GM06990 (cell line): ENCODE data around the gene S100G.

ENCODE experiments used
- DNase-seq: peaks from one replicate; pipeline ENCODE4 v3.0.0-alpha.2; 2011; ENCODE audit not compliant: insufficient read length; ENCODE audit errors: extremely low read depth
- H3K27me3 ChIP-seq: replicated peaks from 2 replicates; pipeline ENCODE4 v1.6.0; 2011; ENCODE audit warnings: low read length; ENCODE audit not compliant: control insufficient read depth, insufficient read depth
- H3K36me3 ChIP-seq: 2 replicates; pipeline ENCODE4 v1.5.1; 2011; ENCODE audit warnings: low read length; ENCODE audit not compliant: control insufficient read depth, insufficient read depth
- H3K4me3 ChIP-seq: replicated peaks from 2 replicates; pipeline ENCODE4 v1.5.1; 2011; ENCODE audit warnings: low read depth, mild to moderate bottlenecking, control low read depth, low read length
- CTCF ChIP-seq: IDR thresholded peaks from 2 replicates; pipeline ENCODE4 v1.5.1; 2011; ENCODE audit warnings: low read length, control low read depth, mild to moderate bottlenecking, inconsistent platforms; ENCODE audit not compliant: insufficient read depth, poor library complexity, severe bottlenecking

S100G gene

GRCh38 chrX:16683007-16683664, 33.2 kb downstream of the S100G start:
- no peaks in the 10 kb centered on the region; the same call in 1 of the 2 replicates for H3K36me3 ChIP-seq

GRCh38 chrX:16687514-16687913, 37.6 kb downstream of the S100G start:
- no peak for DNase-seq
- no peak overlapping the region for H3K4me3 ChIP-seq
- peaks cover 2% of the 10 kb centered on the region; the same call in 1 of the 2 replicates for H3K36me3 ChIP-seq
- no peak for TF ChIP-seq CTCF
- H3K27me3 ChIP-seq, result no peaks in the 10 kb centered on the region

More at GRCh38 chrX:16683007-16683664, 33.2 kb downstream of the S100G start:
- H3K27me3 ChIP-seq, result no peaks in the 10 kb centered on the region
- DNase-seq, result no peak
- H3K4me3 ChIP-seq, result no peak overlapping the region
- no peak for TF ChIP-seq CTCF

GRCh38 chrX:16695079-16695676, 45.2 kb downstream of the S100G start:
- TF ChIP-seq CTCF, result peak; percentile 88
- H3K4me3 ChIP-seq, result no peak overlapping the region
- H3K27me3 ChIP-seq, result no peaks in the 10 kb centered on the region
- DNase-seq, result no peak
- H3K36me3 ChIP-seq, result peaks cover 2% of the 10 kb centered on the region; the same call in 1 of the 2 replicates

GRCh38 chrX:16696956-16697355, 47.0 kb downstream of the S100G start:
- H3K36me3 ChIP-seq, result no peaks in the 10 kb centered on the region

GRCh38 chrX:16699389-16699788, 49.4 kb downstream of the S100G start:
- H3K36me3 ChIP-seq, result no peaks in the 10 kb centered on the region
- H3K4me3 ChIP-seq, result no peak overlapping the region
- TF ChIP-seq CTCF, result no peak
- H3K27me3 ChIP-seq, result no peaks in the 10 kb centered on the region
- no peak for DNase-seq

More at GRCh38 chrX:16696956-16697355, 47.0 kb downstream of the S100G start:
- no peak for DNase-seq
- no peaks in the 10 kb centered on the region for H3K27me3 ChIP-seq
- H3K4me3 ChIP-seq, result no peak overlapping the region
- TF ChIP-seq CTCF, result no peak

- no peak for TF ChIP-seq CTCF
- H3K36me3 ChIP-seq, result no peaks in the 10 kb centered on the region
- H3K27me3 ChIP-seq, result no peaks in the 10 kb centered on the region
- H3K4me3 ChIP-seq, result no peak overlapping the region
- no peak for DNase-seq
Measured at GRCh38 chrX:16700734-16701133, 50.8 kb downstream of the S100G start.
